Activated T-helper 1 cell treated with anti-CD3 and anti-CD28 coated beads, Interleukin-2, amount 50 U/mL, for 16 hours (primary cell): ENCODE results near the gene ADCK1.
A peak's percentile ranks its signal among the peaks of the same experiment; 100 is the strongest.
"Not testable (repeated sequence)": the region's sequence is repeated elsewhere in the genome, so short reads cannot be mapped to it uniquely, and the experiment has no call there.

ENCODE experiments used
- DNase-seq, 2 donors: peaks; one replicate each; pipeline ENCODE4 v3.0.0-alpha.2; 2020; ENCODE audit warnings: low read depth in 1 of 2, low spot score in 1 of 2

ADCK1 gene

DNA sequence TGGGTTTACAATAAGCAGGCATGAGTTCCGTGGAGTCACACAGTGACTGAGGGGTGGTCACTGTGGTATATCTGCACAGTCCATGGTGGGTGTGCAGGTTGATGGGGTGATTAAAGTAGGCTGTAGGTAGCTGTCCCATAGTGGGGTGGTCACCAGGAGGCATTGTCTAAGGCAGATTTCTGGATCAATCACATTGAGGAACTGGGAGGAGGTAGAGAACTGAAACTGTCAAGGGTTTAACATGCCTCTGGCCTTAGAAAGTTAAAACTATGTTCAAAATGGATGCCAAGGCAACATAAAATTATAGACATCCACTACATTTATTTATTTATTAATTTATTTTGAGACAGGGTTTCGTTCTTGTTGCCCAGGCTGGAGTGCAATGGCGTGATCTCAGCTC is 8.3 kb downstream of the ADCK1 start:
- no peak for DNase-seq

DNA sequence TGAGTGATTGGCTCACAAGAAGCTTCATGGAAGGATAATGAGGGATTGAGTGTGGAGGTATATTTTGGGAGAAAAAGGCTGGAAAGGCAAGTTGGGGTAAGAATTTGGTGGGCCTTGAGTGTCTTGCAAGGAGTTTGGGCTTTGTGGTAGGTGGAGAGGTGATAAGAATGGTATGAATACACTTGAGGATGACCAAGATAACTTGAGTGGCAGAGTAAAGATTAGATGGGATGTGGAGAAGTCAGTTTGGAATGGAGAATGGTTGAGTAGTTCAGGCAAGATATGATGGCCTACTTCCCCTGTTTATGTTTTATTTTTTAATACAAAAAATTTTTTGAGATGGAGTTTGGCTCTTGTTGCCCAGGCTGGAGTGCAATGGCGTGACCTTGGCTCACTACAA is 9.1 kb downstream of the ADCK1 start:
- no peak for DNase-seq

DNA sequence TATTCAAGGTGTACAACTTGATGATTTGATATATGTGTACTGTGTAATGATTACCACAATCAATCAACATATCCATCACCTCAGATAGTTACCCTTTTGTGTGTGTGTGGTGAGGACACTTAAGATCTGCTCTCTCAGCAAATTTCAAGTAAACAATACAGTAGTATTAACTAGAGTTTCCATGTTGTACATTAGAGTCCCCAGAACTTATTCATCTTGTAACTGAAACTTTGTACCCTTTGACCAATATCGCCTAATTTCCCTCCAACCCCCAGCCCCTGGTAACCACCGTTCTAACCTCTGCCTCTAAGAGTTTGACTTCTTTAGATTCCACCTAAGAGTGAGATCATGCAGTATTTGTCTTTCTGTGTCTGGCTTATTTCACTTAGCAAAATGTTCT is 12.1 kb downstream of the ADCK1 start:
- no peak for DNase-seq

DNA sequence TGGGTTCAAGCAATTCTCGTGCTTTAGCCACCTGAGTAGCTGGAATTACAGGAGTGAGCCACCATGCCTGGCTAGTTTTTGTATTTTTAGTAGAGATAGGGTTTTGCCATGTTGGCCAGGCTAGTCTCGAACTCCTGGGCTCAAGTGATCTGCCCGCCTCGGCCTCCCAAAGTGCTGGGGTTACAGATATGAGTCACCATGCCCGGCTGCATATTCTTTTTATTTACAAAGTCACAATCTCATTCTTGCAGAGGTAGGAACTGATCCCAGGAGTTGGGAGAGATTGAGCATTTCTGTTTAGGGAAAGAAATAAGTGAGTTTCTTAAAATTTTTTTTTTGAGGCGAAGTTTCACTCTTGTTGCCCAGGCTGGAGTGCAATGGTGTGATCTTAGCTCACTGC is 12.8 kb downstream of the ADCK1 start:
- not testable (repeated sequence) for DNase-seq

DNA sequence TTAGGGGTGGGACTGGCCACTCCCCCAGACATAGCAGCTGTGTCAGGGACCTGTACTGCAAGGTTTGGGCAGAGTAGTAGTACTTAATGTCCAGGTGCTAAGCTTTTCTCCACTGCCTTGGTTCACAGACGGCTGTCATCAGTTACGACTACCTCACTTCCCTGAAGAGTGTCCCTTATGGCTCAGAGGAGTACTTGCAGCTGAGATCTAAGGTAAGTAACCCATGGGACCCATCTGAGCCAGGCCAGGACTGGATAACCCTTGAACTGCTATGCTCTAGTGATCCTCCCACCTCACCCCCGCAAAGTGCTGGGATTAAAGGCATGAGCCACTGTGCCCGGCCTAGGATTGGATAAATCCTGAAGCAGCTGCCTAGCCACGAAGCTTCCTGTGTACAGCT is 22.4 kb downstream of the ADCK1 start:
- DNase-seq, result no peak

DNA sequence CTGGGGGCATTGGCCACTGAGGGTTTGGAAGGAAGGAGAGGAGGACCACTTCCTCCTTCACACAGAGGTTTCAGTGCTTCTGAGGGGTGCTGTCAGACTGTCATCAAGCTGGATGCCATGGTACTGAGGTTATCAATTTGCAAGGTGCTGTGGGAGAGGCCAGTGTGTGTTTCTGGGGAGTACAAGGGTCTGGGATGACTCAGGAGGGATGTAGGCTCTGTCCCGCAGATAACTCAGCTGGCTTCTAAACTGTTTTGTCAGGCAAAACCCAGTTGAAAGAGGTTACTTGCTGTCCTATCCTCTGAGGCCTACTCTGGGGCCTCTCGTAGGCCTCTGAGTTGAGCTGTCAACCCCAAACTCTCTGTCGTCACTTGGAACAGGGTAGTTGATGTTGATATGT is 22.8 kb downstream of the ADCK1 start:
- no peak for DNase-seq

DNA sequence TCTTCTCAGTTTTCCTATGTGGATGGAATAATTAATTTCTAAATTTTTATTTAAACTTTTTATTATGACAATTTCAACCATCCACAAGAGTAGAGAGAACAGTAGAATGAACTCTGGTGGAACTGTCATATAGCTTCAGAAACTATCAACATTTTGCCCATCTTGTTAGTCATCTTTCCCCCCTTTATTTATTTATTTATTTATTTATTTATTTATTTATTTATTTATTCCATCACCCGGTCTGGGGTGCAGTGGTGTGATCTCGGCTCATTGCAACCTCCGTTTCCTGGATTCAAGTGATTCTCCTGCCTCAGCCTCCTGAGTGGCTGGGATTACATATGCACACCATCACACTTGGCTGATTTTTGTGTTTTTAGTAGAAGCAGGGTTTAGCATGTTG is 23.5 kb downstream of the ADCK1 start:
- DNase-seq, result no peak

DNA sequence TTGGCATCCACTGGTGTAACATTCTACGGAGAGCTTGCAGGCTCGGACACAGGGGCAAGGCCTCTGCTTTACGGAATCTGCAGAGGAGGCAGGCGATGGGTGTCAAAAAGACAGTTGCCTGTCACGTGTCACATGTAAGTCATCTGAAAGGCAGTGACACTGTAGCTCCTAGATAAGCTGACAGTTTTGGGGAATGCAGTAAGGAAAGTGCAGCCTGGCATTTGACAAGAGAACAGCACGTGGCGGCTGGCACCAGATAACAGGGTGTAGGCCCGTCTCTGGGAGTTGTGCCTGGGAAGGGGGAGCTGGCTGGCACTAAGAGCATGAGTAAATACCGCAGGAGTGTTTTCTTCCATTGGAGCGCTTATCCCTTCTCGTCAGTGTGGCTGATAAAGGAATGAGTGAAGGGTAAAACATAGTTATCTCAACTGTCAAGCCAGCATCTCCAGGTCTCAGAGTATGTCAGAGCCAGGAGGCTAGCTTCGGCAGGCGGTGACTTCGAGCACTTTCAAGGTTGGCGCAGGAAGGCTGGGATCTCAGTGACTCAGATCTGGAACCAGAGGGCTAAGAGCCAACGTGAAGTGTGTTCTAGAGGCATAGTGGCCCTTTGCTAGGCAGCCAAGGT is 26.1 kb downstream of the ADCK1 start:
- no peak for DNase-seq

DNA sequence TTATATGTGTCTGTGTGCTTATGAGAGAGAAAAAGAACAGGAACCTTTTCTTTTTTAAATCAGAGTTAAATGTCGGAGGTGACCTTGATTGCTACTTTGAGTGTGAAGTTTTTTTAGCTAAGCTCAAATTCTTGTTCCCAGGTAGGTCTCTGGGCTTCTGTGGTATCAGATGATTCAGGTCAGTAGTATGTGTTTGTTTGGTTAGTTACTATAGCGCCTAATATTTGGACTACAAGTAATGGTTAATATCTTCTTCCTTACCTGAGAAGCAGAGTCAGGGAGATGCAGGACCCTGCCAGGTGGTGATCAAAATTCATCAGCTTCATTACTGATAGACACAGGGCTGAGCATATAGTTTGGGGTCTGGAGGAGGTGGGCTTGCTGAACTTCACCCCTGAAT is 30.8 kb downstream of the ADCK1 start:
- no peak for DNase-seq

DNA sequence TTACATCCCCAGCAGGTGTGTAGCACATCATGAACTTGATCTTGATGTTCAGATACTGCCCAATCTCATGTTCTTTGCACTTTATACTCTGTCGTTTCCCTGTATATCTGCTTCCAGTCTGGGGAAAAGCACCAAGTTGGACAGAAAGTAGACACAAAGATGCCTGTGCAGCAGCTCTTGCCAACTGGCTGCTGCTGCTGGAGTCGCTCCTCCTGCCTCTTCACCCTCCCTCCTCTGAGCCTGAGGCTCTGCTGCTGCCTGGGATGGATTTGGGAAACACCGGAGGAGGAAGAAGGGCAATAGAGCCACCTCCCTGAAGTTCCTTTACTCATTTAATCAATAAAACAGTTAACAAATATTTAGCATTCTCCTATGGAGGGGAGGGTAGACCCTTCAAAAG is 32.4 kb downstream of the ADCK1 start:
- no peak for DNase-seq

DNA sequence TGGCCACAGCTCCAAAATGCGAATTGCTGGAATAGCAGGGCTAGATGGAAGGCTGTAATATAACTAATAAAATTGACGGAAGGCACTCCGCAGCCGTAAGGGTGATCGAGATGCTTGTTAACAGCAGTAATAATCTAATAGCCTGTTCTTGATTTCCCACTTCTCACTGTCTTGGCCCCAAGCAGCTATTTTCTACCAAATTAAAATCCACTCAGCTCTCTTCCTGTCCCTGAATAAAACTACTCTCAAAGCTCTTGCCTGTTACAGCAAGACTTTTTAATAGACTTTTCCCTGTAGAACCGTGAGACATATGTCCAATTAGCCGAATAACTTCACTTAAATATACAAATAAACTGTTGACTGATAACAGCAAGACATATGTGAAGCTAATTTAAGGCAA is 38.0 kb downstream of the ADCK1 start:
- DNase-seq, result no peak

DNA sequence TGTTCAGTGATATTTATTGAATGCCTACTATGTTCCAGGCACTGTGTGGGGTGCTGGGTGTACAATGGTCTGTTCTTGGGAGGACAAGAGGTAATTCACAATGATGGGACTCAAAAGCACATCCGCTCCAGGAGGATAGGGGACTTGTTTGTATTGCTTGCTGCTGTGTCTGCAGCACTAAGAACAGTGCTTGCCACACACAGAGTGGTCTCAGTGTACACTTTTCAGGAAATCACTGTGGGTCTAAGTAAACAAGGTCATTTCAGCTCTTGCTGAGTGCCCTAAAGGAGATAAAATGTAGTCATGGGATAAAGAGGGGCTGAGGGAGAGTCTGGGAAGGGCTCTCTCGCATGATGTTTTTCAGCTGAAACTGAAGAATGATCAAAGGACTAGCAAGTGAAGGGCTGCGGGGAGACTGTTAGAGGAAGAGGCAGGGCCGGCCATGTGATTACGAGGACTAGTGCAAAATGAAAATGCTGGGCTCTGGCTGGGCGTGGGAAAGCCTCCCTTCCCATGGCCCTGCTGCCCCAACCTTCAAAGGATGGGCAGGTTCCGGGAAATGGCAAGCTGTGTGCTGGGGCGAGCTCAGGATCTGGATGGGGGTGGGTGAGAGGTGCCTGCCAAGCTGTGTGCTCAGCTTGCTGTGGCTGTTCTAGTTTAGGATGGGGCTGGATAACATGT is 39.1 kb downstream of the ADCK1 start:
- DNase-seq, result no peak

DNA sequence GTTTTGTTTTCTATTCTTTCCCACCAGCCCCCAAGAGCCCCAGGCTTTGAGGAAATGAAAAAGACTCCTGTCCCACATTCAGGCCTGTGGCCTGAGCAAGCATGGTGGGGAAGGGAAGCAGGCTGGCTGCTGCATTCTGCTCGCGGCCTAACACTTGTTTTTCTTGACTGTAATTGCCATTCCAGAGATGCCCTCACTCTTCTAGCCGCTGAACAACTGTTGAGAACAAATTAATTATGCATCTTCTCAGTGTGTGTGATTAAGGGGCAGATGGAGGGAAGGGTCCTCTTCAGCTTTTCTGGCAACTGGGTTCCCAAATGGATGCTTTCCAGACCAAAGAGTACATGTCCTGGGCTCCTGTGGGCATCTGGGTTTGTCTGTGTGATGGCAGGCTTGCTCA is 43.3 kb downstream of the ADCK1 start:
- DNase-seq, result no peak

DNA sequence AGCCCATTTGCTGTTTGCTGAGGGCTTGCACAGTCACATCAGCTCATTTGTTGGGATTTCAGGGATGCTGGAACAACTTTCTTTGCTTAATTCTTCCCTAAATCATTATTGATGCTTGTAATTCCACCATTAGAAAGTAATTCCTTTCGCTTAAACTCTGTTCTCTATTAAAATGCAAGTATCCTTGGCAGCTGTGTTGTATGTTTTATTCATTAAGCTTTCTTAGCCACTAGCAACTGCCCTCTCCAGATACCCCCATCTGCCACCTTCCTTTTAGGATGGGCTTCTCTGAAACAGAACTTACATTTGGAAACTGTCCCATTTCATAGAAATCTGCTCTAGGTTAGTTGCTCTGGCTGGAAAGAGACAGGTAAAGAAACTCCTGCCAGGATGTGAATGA is 43.7 kb downstream of the ADCK1 start:
- DNase-seq, result no peak

DNA sequence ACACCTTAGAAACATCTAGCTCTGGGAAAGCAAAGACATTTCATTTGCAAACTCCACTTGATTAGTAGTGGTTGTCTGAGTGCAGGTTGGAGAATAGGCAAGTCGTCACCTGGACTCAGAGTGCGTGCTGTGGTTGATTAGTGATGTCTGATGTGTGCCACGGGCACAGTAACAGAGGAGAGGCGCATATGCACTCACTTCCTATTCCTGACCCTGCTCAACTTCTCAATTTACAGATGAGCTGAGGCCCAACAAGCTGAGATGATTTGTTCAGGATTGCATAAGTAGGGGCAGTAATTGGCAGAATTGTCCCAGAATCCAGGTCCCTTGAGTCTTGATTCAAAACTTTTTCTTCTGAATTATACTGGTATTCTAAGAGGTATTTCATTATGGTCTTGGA is 44.9 kb downstream of the ADCK1 start:
- DNase-seq, result no peak

DNA sequence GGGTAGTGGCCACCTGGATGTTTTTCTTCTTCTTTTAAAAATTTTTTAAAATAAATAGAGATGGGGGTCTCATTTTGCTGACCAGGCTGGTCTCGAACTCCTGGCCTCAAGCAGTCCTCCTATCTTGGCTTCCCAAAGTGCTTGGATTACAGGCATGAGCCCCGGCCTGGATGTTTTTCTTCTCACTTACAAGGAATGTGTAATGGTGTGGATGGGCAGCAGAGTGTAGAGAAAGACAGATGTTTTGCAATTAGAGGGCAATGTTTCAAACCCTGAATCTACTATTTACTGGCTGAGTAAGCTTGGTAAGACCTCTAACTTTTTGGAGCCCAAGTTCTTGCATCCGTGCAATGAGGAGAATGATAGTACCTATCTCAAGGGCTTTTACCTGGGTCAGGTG is 48.1 kb downstream of the ADCK1 start:
- DNase-seq, result no peak

DNA sequence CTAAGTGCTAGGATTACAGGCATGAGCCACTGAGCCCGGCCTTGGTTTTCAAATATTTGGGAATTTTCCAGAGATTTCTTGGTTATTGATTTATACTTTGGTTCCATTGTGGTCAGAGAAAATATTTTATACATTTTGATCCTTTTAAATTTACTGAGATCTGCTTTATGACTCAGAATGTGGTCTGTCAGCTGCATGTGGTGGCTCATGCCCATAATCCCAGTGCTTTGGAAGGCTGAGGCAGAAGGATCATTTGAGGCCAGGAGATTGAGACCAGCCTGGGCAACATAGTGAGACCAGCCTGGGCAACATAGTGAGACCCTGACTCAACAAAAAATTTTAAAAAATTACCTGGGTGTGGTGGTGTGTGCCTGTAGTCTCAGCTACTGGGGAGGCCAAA is 49.8 kb downstream of the ADCK1 start:
- no peak for DNase-seq

DNA sequence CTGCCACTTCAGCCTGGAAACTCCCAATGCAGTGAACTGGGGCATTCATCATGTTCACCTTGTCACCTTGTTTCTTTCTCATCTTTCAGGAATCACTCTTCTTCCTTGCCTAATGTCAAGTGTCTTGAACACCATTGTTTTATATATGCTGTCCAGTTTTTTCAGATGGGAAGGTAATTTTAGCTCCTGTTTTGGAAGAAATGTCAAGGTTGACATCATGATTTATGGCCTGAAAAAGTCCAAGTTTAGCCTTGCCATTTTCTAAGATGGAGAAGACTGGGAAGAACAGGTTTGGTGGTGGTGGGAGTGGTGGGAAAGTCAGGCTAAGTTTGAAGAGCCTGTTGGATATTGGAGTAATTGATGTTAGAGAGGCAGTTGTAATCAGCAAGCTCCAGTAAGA is 54.0 kb downstream of the ADCK1 start:
- DNase-seq, result no peak

DNA sequence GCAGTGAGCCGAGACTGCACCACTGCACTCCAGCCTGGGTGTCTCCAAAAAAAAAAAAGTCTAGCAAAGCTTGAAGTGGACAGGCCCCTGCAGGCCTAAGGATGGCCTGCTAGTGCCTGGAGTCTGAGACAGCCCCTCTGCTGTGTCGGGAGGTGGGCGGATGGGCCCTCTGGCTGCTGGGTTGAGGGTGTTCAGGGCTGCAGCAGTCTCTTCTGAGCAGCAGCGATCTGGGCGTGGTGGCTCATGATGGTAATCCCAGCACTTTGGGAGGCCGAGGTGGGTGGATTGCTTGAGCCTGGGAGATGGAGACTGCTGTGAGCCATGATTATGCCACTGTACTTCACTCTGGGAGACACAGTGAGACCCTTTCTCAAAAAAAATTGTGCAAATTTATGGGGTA is 57.0 kb downstream of the ADCK1 start:
- DNase-seq, result no peak

DNA sequence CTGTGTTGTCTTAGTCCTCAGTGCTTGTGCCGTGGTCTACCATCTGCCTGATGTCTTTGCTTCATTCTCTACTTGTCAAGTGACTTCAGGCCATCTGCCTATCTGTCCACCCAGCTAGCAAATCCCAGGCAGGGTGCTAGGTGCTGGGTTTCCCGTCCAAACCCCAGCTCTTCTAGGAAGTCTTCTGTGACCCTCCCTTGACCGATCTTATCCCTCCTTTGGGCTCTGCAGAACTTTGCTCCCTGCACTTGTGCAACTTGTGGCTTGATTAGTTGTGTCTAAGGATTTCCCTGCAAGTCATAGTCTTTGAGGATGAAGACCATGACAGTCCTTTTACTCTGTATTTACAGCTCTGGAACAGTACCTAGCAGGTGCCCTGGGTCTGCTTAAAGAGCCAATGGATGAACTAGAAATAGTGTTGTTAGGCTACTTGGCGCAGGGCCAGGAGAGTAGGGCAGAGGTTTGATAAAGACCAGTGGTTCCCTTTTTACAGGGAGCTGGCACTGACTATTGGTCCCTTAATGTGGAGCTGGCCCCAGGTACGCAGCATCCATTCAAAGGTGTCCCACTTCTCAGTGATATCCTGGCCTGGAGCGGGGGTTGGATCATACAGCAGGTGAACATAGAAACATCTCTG is 60.1 kb downstream of the ADCK1 start:
- no peak for DNase-seq

DNA sequence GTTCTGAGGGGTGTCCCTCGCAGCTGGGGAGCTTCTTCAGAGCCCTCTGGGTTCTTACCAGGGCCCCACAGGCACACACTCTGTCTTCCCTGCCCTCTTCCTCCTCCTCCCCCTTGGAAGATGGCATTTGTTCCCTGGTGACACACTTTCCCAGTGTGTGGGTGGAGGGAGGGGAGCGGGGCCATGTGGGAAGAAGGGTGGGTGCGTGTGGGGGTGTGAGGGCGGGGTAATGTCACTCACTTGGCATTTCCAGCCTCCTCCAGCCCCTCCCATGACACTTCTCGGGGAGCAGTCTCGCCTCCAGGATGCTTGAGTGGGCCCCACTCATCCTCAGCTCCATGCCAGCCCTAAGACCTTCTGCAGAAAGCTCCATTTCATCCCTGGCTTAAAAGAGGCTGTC is 61.3 kb downstream of the ADCK1 start:
- DNase-seq, result no peak

DNA sequence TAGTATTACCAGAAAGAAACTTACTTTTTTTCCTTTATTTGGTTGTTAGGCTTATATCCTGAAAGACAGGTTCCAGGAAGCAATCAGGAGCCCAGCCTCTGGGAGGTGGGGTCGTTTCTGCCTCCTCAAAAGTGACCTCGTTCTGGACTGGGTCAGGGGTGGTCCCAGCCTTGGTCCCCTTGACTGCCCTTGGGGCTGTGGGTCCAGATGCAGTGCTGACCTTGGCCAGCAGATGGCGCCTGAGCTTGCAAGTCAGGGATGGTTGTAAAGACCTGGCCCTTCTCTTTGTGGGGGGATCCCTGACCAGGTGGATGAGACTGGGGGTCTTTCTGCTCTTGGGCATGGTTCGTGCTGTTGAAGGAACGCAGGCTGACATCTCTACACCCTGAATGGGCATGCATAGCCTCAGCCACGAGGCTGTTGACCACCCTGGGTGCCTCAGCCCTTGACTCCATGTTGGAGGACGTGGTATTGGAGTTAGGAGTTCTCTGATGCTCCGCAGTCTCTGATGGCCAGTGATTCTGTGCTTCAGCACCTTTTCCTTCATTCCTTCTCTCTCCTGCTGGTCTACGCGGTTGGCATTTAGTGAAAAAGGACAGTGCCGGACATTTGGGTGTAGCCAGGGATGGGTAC is 62.4 kb downstream of the ADCK1 start:
- DNase-seq, result peak; percentile 55 to 72
